ENCODE data around the gene OVOL1. TPM values are rescaled to one million over a fixed set of nuclear protein-coding genes. Genes with fewer than 3 reads are reported as not detected.

The OVOL1 gene
- total RNA-seq, 1 donor from 2014 or later = not detected

- Histone ChIP-seq H3K4me3 (ENCODE audit: low read length in 3 of 3) (no peak overlapping the region), H3K27ac (ENCODE audit: low read depth, low read length) (no peak overlapping the region), H3K9me3 (ENCODE audit: control insufficient read depth in 3 of 3, low read length in 3 of 3) (no peaks in the 10 kb centered on the region), H3K4me1 (ENCODE audit: control insufficient read depth in 3 of 3, insufficient read depth in 3 of 3, low read length in 3 of 3) (peaks cover 3 to 10% (median 7%) of the 10 kb centered on the region in 3 donors), H3K9ac (ENCODE audit: low read depth in 1 of 3, low read length in 3 of 3) (peak overlapping the region in 1 of 3 donors; percentile 13), H3K27me3 (ENCODE audit: control insufficient read depth in 3 of 3, insufficient read depth in 3 of 3, low read length in 3 of 3) (peaks cover 9 to 21% (median 17%) of the 10 kb centered on the region in 3 donors), H3K36me3 (ENCODE audit: control insufficient read depth in 3 of 3, insufficient read depth in 3 of 3, low read length in 3 of 3) (peaks cover 0 to 2% (median 0%) of the 10 kb centered on the region in 3 donors)
Observed at GRCh38 chr11:65814131-65814985, 27.5 kb downstream of the OVOL1 start.

DNA sequence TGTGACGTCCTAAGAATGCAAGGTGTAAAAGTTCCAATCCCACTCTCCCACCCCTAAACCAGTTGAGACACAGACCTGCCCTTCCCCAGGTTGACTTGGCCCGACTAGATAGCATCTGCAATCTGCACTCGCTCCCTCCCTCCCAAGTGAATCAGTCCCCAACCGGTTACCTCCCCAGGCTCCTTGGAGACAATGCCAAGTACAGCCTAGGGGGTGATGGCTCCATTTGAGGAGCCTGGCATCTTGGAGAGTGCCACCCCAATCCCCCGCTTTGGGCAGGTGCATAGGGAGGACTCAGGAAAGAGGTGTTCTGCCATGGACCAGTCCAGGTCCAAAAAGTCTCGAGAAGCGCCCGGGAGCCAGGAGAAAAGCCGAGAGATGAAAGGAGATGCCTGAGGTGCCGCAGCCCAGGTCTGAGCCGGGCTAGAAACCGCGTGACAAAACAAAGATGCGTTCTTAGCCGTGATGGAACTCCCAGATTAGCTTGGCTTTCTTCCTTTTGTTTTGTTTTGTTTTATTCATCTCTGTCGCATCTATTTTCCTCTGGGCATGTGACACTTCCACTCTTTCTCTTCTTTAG lies 28.2 kb downstream of the OVOL1 start:
- no peak overlapping the region for H3K9ac ChIP-seq (ENCODE audit: low read depth in 1 of 3, low read length in 3 of 3)
- H3K27me3 ChIP-seq (ENCODE audit: control insufficient read depth in 3 of 3, insufficient read depth in 3 of 3, low read length in 3 of 3) = peaks cover 6 to 15% (median 14%) of the 10 kb centered on the region in 3 donors
- H3K36me3 ChIP-seq (ENCODE audit: control insufficient read depth in 3 of 3, insufficient read depth in 3 of 3, low read length in 3 of 3) = peaks cover 0 to 2% (median 0%) of the 10 kb centered on the region in 3 donors
- H3K4me1 ChIP-seq (ENCODE audit: control insufficient read depth in 3 of 3, insufficient read depth in 3 of 3, low read length in 3 of 3) = peaks cover 3 to 8% (median 7%) of the 10 kb centered on the region in 3 donors
- H3K4me3 ChIP-seq (ENCODE audit: low read length in 3 of 3) = no peak overlapping the region
- no peak overlapping the region for H3K27ac ChIP-seq (ENCODE audit: low read depth, low read length)
- no peaks in the 10 kb centered on the region for H3K9me3 ChIP-seq (ENCODE audit: control insufficient read depth in 3 of 3, low read length in 3 of 3)

GRCh38 chr11:65816696-65817095 lies 29.8 kb downstream of the OVOL1 start:
- no peak overlapping the region for H3K4me3 ChIP-seq (ENCODE audit: low read length in 3 of 3)

DNA sequence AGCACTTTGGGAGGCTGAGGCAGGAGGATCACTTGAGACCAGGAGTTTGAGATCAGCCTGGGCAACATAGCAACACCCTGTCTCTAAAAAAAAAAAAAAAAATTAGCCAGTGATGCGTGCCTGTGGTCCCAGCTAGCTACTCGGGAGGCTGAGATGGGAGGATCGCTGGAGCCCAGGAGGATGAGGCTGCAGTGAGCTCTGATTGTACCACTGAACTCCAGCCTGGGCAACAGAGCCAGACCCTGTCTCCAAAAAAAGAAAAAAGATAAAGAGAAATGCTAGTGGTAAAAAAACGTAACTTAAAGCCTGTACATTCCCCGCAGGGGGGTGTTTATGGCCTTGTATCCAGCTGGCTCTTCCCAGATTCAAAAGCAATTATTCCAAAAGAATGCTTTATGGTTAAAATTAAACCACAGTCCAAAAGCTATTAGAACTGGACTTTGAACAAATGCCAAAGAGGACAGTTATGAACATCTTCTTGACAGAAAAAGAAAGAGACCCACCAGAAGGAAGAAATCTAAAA lies 30.5 kb downstream of the OVOL1 start:
- no peaks in the 10 kb centered on the region for H3K27me3 ChIP-seq (ENCODE audit: control insufficient read depth in 3 of 3, insufficient read depth in 3 of 3, low read length in 3 of 3)
- peaks cover 0 to 2% (median 0%) of the 10 kb centered on the region in 3 donors for H3K36me3 ChIP-seq (ENCODE audit: control insufficient read depth in 3 of 3, insufficient read depth in 3 of 3, low read length in 3 of 3)
- H3K9me3 ChIP-seq (ENCODE audit: control insufficient read depth in 3 of 3, low read length in 3 of 3) = no peaks in the 10 kb centered on the region
- no peak overlapping the region for H3K27ac ChIP-seq (ENCODE audit: low read depth, low read length)
- H3K9ac ChIP-seq (ENCODE audit: low read depth in 1 of 3, low read length in 3 of 3) = peak overlapping the region; percentile 65 to 92 (median 85)
- peaks cover 3 to 7% (median 5%) of the 10 kb centered on the region in 3 donors for H3K4me1 ChIP-seq (ENCODE audit: control insufficient read depth in 3 of 3, insufficient read depth in 3 of 3, low read length in 3 of 3)
- peak overlapping the region; percentile 71 to 89 (median 81) for H3K4me3 ChIP-seq (ENCODE audit: low read length in 3 of 3)

More at GRCh38 chr11:65816696-65817095, 29.8 kb downstream of the OVOL1 start:
- no peaks in the 10 kb centered on the region for H3K9me3 ChIP-seq (ENCODE audit: control insufficient read depth in 3 of 3, low read length in 3 of 3)
- H3K36me3 ChIP-seq (ENCODE audit: control insufficient read depth in 3 of 3, insufficient read depth in 3 of 3, low read length in 3 of 3) = peaks cover 0 to 2% (median 0%) of the 10 kb centered on the region in 3 donors
- peaks cover 3 to 7% (median 5%) of the 10 kb centered on the region in 3 donors for H3K4me1 ChIP-seq (ENCODE audit: control insufficient read depth in 3 of 3, insufficient read depth in 3 of 3, low read length in 3 of 3)
- H3K9ac ChIP-seq (ENCODE audit: low read depth in 1 of 3, low read length in 3 of 3) = peak overlapping the region in 1 of 3 donors; percentile 41
- H3K27me3 ChIP-seq (ENCODE audit: control insufficient read depth in 3 of 3, insufficient read depth in 3 of 3, low read length in 3 of 3) = peaks cover 0 to 4% (median 2%) of the 10 kb centered on the region in 3 donors
- no peak overlapping the region for H3K27ac ChIP-seq (ENCODE audit: low read depth, low read length)

- H3K27ac ChIP-seq (ENCODE audit: low read depth, low read length) = no peak overlapping the region
Observed at GRCh38 chr11:65817835-65818680, 31.2 kb downstream of the OVOL1 start.

DNA sequence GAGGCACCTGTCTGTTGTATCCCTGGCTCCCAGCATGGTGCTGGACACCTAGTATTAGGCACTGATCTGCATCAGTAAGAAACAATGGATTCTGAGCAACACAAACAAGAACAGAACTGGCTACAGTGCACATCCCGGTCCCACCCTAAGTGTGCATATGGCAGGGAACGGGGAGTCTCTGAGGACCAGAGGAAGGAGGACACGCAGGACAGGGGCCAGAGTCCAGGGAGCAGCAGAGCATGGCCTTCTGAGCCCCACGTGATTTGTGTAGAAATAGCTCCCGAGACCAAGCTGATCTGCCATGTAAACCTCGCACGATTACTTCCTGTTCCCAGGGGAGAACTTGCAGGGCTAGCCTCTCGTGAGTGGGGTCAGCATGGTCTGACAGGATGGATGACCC lies 34.2 kb downstream of the OVOL1 start:
- Histone ChIP-seq H3K27ac (ENCODE audit: low read depth, low read length) (no peak overlapping the region), H3K36me3 (ENCODE audit: control insufficient read depth in 3 of 3, insufficient read depth in 3 of 3, low read length in 3 of 3) (no peaks in the 10 kb centered on the region), H3K9me3 (ENCODE audit: control insufficient read depth in 3 of 3, low read length in 3 of 3) (no peaks in the 10 kb centered on the region), H3K4me1 (ENCODE audit: control insufficient read depth in 3 of 3, insufficient read depth in 3 of 3, low read length in 3 of 3) (peaks cover 3 to 5% (median 5%) of the 10 kb centered on the region in 3 donors), H3K9ac (ENCODE audit: low read depth in 1 of 3, low read length in 3 of 3) (peak overlapping the region in 1 of 3 donors; percentile 16), H3K27me3 (ENCODE audit: control insufficient read depth in 3 of 3, insufficient read depth in 3 of 3, low read length in 3 of 3) (no peaks in the 10 kb centered on the region), H3K4me3 (ENCODE audit: low read length in 3 of 3) (no peak overlapping the region)

More at GRCh38 chr11:65817835-65818680, 31.2 kb downstream of the OVOL1 start:
- peak overlapping the region; percentile 71 to 89 (median 81) for H3K4me3 ChIP-seq (ENCODE audit: low read length in 3 of 3)
- no peaks in the 10 kb centered on the region for H3K9me3 ChIP-seq (ENCODE audit: control insufficient read depth in 3 of 3, low read length in 3 of 3)
- H3K4me1 ChIP-seq (ENCODE audit: control insufficient read depth in 3 of 3, insufficient read depth in 3 of 3, low read length in 3 of 3) = peaks cover 3 to 7% (median 5%) of the 10 kb centered on the region in 3 donors
- peak overlapping the region; percentile 65 to 92 (median 85) for H3K9ac ChIP-seq (ENCODE audit: low read depth in 1 of 3, low read length in 3 of 3)
- no peaks in the 10 kb centered on the region for H3K27me3 ChIP-seq (ENCODE audit: control insufficient read depth in 3 of 3, insufficient read depth in 3 of 3, low read length in 3 of 3)
- peaks cover 0 to 2% (median 0%) of the 10 kb centered on the region in 3 donors for H3K36me3 ChIP-seq (ENCODE audit: control insufficient read depth in 3 of 3, insufficient read depth in 3 of 3, low read length in 3 of 3)

DNA sequence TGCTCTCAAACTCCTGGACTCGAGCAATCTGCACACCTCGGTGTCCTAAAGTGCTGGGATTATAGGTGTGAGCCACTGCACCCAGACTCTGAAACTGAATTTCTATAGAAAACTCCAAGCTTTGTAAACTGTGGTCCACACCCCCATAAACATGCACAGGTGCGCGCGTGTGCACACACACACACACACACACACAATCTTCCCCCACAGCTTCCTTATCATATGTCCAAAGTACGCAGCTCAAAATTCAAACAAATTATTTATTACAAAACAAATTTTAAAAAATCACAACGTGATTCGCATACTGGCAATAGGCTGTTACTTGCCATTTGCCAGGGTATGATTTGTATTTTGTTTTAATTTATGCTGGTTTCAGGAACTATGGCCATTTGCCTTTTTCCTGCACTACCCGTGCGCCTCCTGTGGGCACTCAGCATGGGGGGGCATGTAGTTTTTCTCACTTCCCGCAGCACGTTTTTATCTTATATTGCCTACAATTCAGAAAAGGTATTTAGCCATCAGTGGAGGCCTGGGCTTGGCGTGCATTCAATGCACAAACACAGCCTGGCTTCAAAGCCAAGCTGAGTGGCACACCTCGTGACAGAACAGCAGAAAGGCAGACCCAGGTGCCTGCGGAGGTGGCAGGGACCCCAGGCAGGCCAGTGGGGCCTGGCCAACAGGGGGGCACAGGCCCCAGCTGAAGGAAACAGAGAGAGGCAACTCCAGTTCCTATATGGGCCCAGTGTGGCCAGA lies 36.1 kb downstream of the OVOL1 start:
- Histone ChIP-seq H3K4me1 (ENCODE audit: control insufficient read depth in 3 of 3, insufficient read depth in 3 of 3, low read length in 3 of 3) (peaks cover 0 to 3% (median 2%) of the 10 kb centered on the region in 3 donors), H3K4me3 (ENCODE audit: low read length in 3 of 3) (no peak overlapping the region), H3K36me3 (ENCODE audit: control insufficient read depth in 3 of 3, insufficient read depth in 3 of 3, low read length in 3 of 3) (no peaks in the 10 kb centered on the region), H3K9ac (ENCODE audit: low read depth in 1 of 3, low read length in 3 of 3) (no peak overlapping the region), H3K27ac (ENCODE audit: low read depth, low read length) (no peak overlapping the region), H3K27me3 (ENCODE audit: control insufficient read depth in 3 of 3, insufficient read depth in 3 of 3, low read length in 3 of 3) (no peaks in the 10 kb centered on the region), H3K9me3 (ENCODE audit: control insufficient read depth in 3 of 3, low read length in 3 of 3) (no peaks in the 10 kb centered on the region)

- Histone ChIP-seq H3K4me3 (ENCODE audit: low read length in 3 of 3) (no peak overlapping the region), H3K36me3 (ENCODE audit: control insufficient read depth in 3 of 3, insufficient read depth in 3 of 3, low read length in 3 of 3) (no peaks in the 10 kb centered on the region), H3K4me1 (ENCODE audit: control insufficient read depth in 3 of 3, insufficient read depth in 3 of 3, low read length in 3 of 3) (no peaks in the 10 kb centered on the region), H3K27me3 (ENCODE audit: control insufficient read depth in 3 of 3, insufficient read depth in 3 of 3, low read length in 3 of 3) (no peaks in the 10 kb centered on the region), H3K9me3 (ENCODE audit: control insufficient read depth in 3 of 3, low read length in 3 of 3) (no peaks in the 10 kb centered on the region), H3K27ac (ENCODE audit: low read depth, low read length) (no peak overlapping the region), H3K9ac (ENCODE audit: low read depth in 1 of 3, low read length in 3 of 3) (no peak overlapping the region)
Observed at GRCh38 chr11:65826984-65827735, 40.3 kb downstream of the OVOL1 start.
